GM12878 (cell line): ENCODE measurements around the gene LCOR. TPM values are rescaled to one million over a fixed set of nuclear protein-coding genes. Genes with fewer than 3 reads are reported as not detected.

ENCODE experiments used
- ATAC-seq: fragments of 200-7000 bp; cut with Tn5 transposase; 3 replicates; pipeline ENCODE4 v1.9.1; 2020; ENCODE audit warnings: mild to moderate bottlenecking, moderate library complexity
- BruUV-seq: library from RNA; stranded (reverse); fragments of 400-500 nt; replicated peaks from 2 replicates; lab custom pipeline; 2021; lab: Mats Ljungman, UMichigan
- CTCF ChIA-PET: fragments of 300-600 bp; sonication (Branson Sonifier 250); formaldehyde crosslinking; extraction: SDS; loops from one replicate; lab custom pipeline; 2021; ENCODE audit warnings: inconsistent platforms; lab: Yijun Ruan, JAX
- POLR2A ChIA-PET: fragments of 350-600 bp; formaldehyde crosslinking; extraction: SDS; loops from one replicate; lab custom pipeline; 2021; ENCODE audit warnings: inconsistent platforms; lab: Charles Lee
- RAD21 ChIA-PET: fragments of 300-600 bp; sonication (Branson Sonifier 250); formaldehyde crosslinking; loops from one replicate; lab custom pipeline; 2023; ENCODE audit warnings: antibody characterized with exemption; ENCODE audit not compliant: unreplicated experiment; lab: Charles Lee
- SMC1A ChIA-PET: fragments of 300-600 bp; sonication (Branson Sonifier 250); formaldehyde crosslinking; loops from one replicate; lab custom pipeline; 2023; ENCODE audit not compliant: unreplicated experiment, uncharacterized antibody; lab: Charles Lee
- DNase-seq: peaks from one replicate; pipeline ENCODE4 v3.0.0-alpha.2; 2011; ENCODE audit warnings: low read depth, low spot score
- FAIRE-seq: peaks from 3 replicates; lab custom pipeline; 2011; peaks lifted over from hg19 to GRCh38; lab: Jason Lieb, UNC
- H2AFZ ChIP-seq: 2 replicates; pipeline ENCODE4 v1.6.0; 2011; ENCODE audit warnings: low read depth, low read length, control low read depth; ENCODE audit not compliant: control insufficient read depth
- H3K27ac ChIP-seq: 2 replicates; pipeline ENCODE4 v1.5.1; 2011; ENCODE audit warnings: control low read depth; ENCODE audit not compliant: control insufficient read depth, insufficient read depth
- H3K27me3 ChIP-seq, 2 experiments: replicated peaks in 1 of 2; 2 replicates each; pipeline versions ENCODE4 v1.6.0 to v1.6.1; 2011; ENCODE audit warnings: low read length in 1 of 2; ENCODE audit not compliant: control insufficient read depth in 2 of 2, insufficient read depth in 2 of 2
- H3K36me3 ChIP-seq, 2 experiments: 2 replicates each; pipeline ENCODE4 v1.5.1; 2011; ENCODE audit warnings: low read length in 1 of 2; ENCODE audit not compliant: control insufficient read depth in 2 of 2, insufficient read depth in 2 of 2
- H3K4me1 ChIP-seq: 2 replicates; pipeline ENCODE4 v1.6.1; 2011; ENCODE audit warnings: mild to moderate bottlenecking, low read length, moderate library complexity, mixed read lengths; ENCODE audit not compliant: control insufficient read depth, insufficient read depth
- H3K4me2 ChIP-seq: 2 replicates; pipeline ENCODE4 v1.6.0; 2011; ENCODE audit warnings: control low read depth; ENCODE audit not compliant: control insufficient read depth, insufficient read depth
- H3K4me3 ChIP-seq: fragments of 200-600 bp; sonication (generic); 2 replicates; pipeline ENCODE4 v1.5.1; 2016
- H3K79me2 ChIP-seq: 2 replicates; pipeline ENCODE4 v1.6.0; 2011; ENCODE audit warnings: low read length; ENCODE audit not compliant: control insufficient read depth, insufficient read depth
- H3K9ac ChIP-seq: 2 replicates; pipeline ENCODE4 v1.8.0; 2011; ENCODE audit warnings: low read length, control low read depth, mixed read lengths; ENCODE audit not compliant: control insufficient read depth, insufficient read depth
- H3K9me3 ChIP-seq: replicated peaks from 3 replicates; pipeline ENCODE4 v1.5.1; 2011; ENCODE audit warnings: mild to moderate bottlenecking, low read length; ENCODE audit not compliant: control insufficient read depth, insufficient read depth
- H4K20me1 ChIP-seq: 2 replicates; pipeline ENCODE4 v1.6.0; 2011; ENCODE audit not compliant: control insufficient read depth, insufficient read depth
- CHD1 ChIP-seq: IDR thresholded peaks from 2 replicates; pipeline ENCODE4 v1.6.1; 2012; ENCODE audit warnings: low read depth, low read length, improper control_type of control experiment
- MEF2B ChIP-seq: fragments of 450-650 bp; IDR thresholded peaks from 2 replicates; pipeline ENCODE4 v1.6.1; 2018; ENCODE audit warnings: mild to moderate bottlenecking, moderate library complexity; ENCODE audit not compliant: partially characterized antibody, poor library complexity, severe bottlenecking
- MYB ChIP-seq: fragments of 150-350 bp; IDR thresholded peaks from 2 replicates; pipeline ENCODE4 v1.6.1; 2014; ENCODE audit warnings: mild to moderate bottlenecking, low read depth, low read length, borderline replicate concordance
- ZNF207 ChIP-seq: fragments of 450-650 bp; IDR thresholded peaks from 2 replicates; pipeline ENCODE4 v1.6.1; 2014; ENCODE audit warnings: antibody characterized with exemption, mild to moderate bottlenecking, borderline replicate concordance
- WGBS: methylation state at CpG from one replicate; pipeline ENCODE4 v1.1.6; 2016; ENCODE audit warnings: low lambda C conversion rate; ENCODE audit not compliant: insufficient replicate concordance, insufficient coverage; ENCODE audit errors: missing lambda C conversion rate; 5-methylcytosine and 5-hydroxymethylcytosine counted together
- in situ Hi-C: fragments of 300-500 bp; cut with MboI; formaldehyde crosslinking; loops from 9 replicates; pipeline ENCODE4 v1.14.3; 2018; ENCODE audit warnings: mixed read lengths
- intact Hi-C: fragments of 100-400 bp; cut with micrococcal nuclease; formaldehyde crosslinking; loops from one replicate; pipeline ENCODE4 v1.14.2; 2022; ENCODE audit not compliant: unreplicated experiment
- polyA plus RNA-seq, 11 experiments: library from polyadenylated mRNA; depleted of rRNA in 4 of 11; unstranded in 6 of 11; stranded (reverse) in 5 of 11; fragments of >200 nt; fragmentation: Nextera tagmentation in 4 of 11; fragmentation: Illumina TruSeq in 1 of 11; extraction: Ambion mirVana in 4 of 11; extraction: Trizol in 1 of 11; gene quantifications; 1 replicate in 1 of 11; 2 replicates in 10 of 11; pipeline versions ENCODE4 v1.2.1 to v1.2.3, GENCODE V29; 2011 to 2016; ENCODE audit warnings: inconsistent platforms in 2 of 11, missing spikeins in 2 of 11, low read depth in 1 of 11
- total RNA-seq, 4 experiments: library from RNA; depleted of rRNA in 3 of 4; stranded (reverse); fragments of >200 nt in 3 of 4; fragmentation: Illumina TruSeq in 1 of 4; extraction: Trizol in 1 of 4; gene quantifications; 2 replicates each; pipeline versions ENCODE4 v1.2.1 to v1.2.3, GENCODE V29; 2013 to 2021
- TF ChIP-seq, protein P1 (sequence below): fragments of 450-650 bp; IDR thresholded peaks from 2 replicates; pipeline ENCODE4 v1.6.1; 2016; ENCODE audit warnings: mild to moderate bottlenecking, moderate library complexity, borderline replicate concordance
- TF ChIP-seq, protein P2 (sequence below): fragments of 450-650 bp; IDR thresholded peaks from 2 replicates; pipeline ENCODE4 v1.6.1; 2017; ENCODE audit warnings: antibody characterized with exemption, mild to moderate bottlenecking, moderate library complexity
- TF ChIP-seq, protein P3 (sequence below): IDR thresholded peaks from 2 replicates; pipeline ENCODE4 v1.6.1; 2012; ENCODE audit warnings: mild to moderate bottlenecking, low read depth, low read length

Gene LCOR
- total and polyA plus RNA-seq, 10 of the 15 experiments (the other 5 are each of a cell fraction or from before 2014, with no cell fraction given): 1.6 to 22.0 (median 13.2) TPM

DNA sequence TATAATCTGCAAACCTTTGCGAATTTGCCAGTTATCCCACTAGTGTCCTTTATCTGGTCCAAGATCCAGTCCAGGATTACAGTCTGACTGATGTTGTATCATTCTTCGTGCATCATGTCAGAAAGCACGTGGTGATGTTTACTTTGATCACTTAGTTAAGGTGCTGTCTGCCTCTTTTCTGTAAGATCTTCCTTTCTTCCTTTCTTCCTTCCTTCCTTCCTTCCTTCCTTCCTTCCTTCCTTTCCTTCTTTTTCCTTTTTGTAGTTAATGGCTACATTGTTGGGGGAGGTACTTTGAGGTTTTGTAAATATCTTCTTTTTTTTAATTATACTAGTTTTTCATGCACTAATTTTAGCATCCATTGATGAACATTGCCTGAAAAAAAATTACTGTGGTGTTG, 80.3 kb downstream of the LCOR start:
- RAD21 ChIA-PET: interaction anchor here (1.0 to 3.7 kb wide), 5 partner anchors 16 to 112 kb away, joined by 3 to 43 read pairs (median 6); no protein-coding TSS in a partner anchor
- BruUV-seq: no TSS peak
- TF ChIP-seq, protein P1, sequence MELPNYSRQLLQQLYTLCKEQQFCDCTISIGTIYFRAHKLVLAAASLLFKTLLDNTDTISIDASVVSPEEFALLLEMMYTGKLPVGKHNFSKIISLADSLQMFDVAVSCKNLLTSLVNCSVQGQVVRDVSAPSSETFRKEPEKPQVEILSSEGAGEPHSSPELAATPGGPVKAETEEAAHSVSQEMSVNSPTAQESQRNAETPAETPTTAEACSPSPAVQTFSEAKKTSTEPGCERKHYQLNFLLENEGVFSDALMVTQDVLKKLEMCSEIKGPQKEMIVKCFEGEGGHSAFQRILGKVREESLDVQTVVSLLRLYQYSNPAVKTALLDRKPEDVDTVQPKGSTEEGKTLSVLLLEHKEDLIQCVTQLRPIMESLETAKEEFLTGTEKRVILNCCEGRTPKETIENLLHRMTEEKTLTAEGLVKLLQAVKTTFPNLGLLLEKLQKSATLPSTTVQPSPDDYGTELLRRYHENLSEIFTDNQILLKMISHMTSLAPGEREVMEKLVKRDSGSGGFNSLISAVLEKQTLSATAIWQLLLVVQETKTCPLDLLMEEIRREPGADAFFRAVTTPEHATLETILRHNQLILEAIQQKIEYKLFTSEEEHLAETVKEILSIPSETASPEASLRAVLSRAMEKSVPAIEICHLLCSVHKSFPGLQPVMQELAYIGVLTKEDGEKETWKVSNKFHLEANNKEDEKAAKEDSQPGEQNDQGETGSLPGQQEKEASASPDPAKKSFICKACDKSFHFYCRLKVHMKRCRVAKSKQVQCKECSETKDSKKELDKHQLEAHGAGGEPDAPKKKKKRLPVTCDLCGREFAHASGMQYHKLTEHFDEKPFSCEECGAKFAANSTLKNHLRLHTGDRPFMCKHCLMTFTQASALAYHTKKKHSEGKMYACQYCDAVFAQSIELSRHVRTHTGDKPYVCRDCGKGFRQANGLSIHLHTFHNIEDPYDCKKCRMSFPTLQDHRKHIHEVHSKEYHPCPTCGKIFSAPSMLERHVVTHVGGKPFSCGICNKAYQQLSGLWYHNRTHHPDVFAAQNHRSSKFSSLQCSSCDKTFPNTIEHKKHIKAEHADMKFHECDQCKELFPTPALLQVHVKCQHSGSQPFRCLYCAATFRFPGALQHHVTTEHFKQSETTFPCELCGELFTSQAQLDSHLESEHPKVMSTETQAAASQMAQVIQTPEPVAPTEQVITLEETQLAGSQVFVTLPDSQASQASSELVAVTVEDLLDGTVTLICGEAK: no peak
- no peak for TF ChIP-seq MEF2B
- TF ChIP-seq, protein P2, sequence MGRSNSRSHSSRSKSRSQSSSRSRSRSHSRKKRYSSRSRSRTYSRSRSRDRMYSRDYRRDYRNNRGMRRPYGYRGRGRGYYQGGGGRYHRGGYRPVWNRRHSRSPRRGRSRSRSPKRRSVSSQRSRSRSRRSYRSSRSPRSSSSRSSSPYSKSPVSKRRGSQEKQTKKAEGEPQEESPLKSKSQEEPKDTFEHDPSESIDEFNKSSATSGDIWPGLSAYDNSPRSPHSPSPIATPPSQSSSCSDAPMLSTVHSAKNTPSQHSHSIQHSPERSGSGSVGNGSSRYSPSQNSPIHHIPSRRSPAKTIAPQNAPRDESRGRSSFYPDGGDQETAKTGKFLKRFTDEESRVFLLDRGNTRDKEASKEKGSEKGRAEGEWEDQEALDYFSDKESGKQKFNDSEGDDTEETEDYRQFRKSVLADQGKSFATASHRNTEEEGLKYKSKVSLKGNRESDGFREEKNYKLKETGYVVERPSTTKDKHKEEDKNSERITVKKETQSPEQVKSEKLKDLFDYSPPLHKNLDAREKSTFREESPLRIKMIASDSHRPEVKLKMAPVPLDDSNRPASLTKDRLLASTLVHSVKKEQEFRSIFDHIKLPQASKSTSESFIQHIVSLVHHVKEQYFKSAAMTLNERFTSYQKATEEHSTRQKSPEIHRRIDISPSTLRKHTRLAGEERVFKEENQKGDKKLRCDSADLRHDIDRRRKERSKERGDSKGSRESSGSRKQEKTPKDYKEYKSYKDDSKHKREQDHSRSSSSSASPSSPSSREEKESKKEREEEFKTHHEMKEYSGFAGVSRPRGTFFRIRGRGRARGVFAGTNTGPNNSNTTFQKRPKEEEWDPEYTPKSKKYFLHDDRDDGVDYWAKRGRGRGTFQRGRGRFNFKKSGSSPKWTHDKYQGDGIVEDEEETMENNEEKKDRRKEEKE: no peak
- no peak for TF ChIP-seq ZNF207
- no peak for TF ChIP-seq MYB
- TF ChIP-seq CHD1: no peak
- TF ChIP-seq, protein P3, sequence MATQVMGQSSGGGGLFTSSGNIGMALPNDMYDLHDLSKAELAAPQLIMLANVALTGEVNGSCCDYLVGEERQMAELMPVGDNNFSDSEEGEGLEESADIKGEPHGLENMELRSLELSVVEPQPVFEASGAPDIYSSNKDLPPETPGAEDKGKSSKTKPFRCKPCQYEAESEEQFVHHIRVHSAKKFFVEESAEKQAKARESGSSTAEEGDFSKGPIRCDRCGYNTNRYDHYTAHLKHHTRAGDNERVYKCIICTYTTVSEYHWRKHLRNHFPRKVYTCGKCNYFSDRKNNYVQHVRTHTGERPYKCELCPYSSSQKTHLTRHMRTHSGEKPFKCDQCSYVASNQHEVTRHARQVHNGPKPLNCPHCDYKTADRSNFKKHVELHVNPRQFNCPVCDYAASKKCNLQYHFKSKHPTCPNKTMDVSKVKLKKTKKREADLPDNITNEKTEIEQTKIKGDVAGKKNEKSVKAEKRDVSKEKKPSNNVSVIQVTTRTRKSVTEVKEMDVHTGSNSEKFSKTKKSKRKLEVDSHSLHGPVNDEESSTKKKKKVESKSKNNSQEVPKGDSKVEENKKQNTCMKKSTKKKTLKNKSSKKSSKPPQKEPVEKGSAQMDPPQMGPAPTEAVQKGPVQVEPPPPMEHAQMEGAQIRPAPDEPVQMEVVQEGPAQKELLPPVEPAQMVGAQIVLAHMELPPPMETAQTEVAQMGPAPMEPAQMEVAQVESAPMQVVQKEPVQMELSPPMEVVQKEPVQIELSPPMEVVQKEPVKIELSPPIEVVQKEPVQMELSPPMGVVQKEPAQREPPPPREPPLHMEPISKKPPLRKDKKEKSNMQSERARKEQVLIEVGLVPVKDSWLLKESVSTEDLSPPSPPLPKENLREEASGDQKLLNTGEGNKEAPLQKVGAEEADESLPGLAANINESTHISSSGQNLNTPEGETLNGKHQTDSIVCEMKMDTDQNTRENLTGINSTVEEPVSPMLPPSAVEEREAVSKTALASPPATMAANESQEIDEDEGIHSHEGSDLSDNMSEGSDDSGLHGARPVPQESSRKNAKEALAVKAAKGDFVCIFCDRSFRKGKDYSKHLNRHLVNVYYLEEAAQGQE: no peak

More for the DNA sequence above, 80.3 kb downstream of the LCOR start:
- no peak overlapping the region for H3K4me3 ChIP-seq
- no peaks in the 10 kb centered on the region for H3K4me1 ChIP-seq
- DNase-seq (no peak), FAIRE-seq (no peak), ATAC-seq (no peak)
- ChIA-PET SMC1A (interaction anchor here (1.1 to 4.4 kb wide), 9 partner anchors 9 to 126 kb away, joined by 4 to 70 read pairs (median 7); no protein-coding TSS in a partner anchor), CTCF (interaction anchor here (0.7 to 3.9 kb wide), 10 partner anchors 9 to 298 kb away, joined by 3 to 110 read pairs (median 9); no protein-coding TSS in a partner anchor), POLR2A (no interaction called here)
- intact Hi-C loops (loop anchor here (5.0 kb wide), 1 partner anchor 80 kb away; the partner anchor contains the start of gene LCOR), in situ Hi-C loops (no loop called here)
- H3K79me2 ChIP-seq: peaks cover 10% of the 10 kb centered on the region; the same call in 1 of the 2 replicates
- no peak overlapping the region for H3K9ac ChIP-seq
- no peak overlapping the region for H3K4me2 ChIP-seq
- no peak overlapping the region for H2AFZ ChIP-seq
- no peak overlapping the region for H3K27ac ChIP-seq
- no peaks in the 10 kb centered on the region for H3K27me3 ChIP-seq
- no peaks in the 10 kb centered on the region for H4K20me1 ChIP-seq
- H3K9me3 ChIP-seq: no peaks in the 10 kb centered on the region
- WGBS: 83% methylated on average over 3 of the region's 3 CpGs
- peaks cover 2 to 5% of the 10 kb centered on the region in 2 experiments for H3K36me3 ChIP-seq
